Measurements from ENCODE around the gene AIFM3.
"Not testable (repeated sequence)": the region's sequence is repeated elsewhere in the genome, so short reads cannot be mapped to it uniquely, and the experiment has no call there.

The AIFM3 gene

GRCh38 chr22:20992056-20992442 is 25.0 kb downstream of the AIFM3 start:
- no peak for DNase-seq

GRCh38 chr22:20992456-20993303 is 25.6 kb downstream of the AIFM3 start:
- DNase-seq = no peak

GRCh38 chr22:20993304-20994127 is 26.5 kb downstream of the AIFM3 start:
- no peak for DNase-seq

GRCh38 chr22:20994128-20994901 is 27.3 kb downstream of the AIFM3 start:
- DNase-seq = no peak

DNA sequence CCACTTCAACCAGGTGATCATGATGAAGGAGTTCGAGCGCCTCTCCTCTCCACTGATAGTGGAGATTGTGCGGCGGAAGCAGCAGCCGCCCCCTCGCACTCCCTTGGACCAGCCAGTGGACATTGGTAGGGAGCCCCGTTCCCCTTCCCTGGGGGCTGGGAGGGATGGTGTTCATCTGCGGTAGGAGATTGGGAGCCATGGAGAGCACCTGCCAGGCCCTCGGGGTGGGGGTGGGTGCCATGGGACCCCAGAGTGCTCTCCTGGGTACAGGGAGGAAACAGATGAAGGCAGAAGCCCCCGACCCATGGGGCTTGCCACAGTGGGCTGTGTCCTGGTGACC is 27.8 kb downstream of the AIFM3 start:
- DNase-seq = no peak

- no peak for DNase-seq
Measured at GRCh38 chr22:20995329-20996030, 28.4 kb downstream of the AIFM3 start.

- DNase-seq = no peak
Measured at GRCh38 chr22:20996031-20996410, 29.0 kb downstream of the AIFM3 start.

- DNase-seq = peak; percentile 59
Measured at GRCh38 chr22:20996598-20997535, 29.8 kb downstream of the AIFM3 start.

- no peak for DNase-seq
Measured at GRCh38 chr22:20997536-20998257, 30.6 kb downstream of the AIFM3 start.

DNA sequence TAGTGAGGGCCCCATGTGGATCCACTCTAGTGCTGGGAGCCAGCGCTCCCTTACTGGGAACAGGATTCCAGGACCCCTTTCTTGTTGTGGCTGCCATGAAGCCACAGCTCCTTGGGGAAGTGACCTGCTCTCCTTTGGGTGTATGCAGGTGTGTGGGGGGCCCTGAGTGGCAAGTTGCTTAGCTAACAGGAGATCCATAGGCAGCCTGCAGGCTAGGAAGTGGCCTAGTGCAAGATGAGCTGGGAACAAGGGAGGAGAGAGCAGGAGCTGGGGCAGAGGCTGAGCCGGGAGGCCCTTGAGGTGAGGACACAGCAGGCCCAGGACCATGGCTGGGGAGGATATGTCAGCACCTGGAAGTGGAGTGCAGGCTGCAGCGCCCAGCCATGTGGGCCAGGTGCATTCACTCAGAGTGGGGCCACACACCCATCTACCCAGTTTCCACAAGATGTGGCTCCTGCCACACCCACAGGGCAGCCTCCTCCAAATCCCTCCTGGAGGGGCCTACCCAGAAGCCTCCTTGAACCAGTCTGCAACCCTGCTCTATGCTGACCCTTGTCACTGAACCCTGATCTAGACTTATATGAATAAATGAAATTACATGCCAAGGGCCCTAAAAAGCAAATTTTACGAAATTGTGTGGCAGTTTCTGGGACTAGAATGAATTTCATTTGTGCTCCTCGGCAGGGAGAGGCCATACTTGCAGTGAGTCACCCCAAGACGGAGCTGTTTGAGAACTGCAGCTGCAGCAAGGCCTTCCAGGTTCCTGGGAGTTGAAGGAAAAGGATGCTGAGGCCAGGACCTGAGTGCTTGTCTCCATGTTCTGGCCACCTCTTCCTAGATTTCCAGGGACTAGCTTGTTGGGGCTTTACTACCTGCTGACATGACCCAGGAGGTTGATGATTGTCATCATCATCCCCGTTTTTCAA is 31.6 kb downstream of the AIFM3 start:
- DNase-seq = peak; percentile 62

DNA sequence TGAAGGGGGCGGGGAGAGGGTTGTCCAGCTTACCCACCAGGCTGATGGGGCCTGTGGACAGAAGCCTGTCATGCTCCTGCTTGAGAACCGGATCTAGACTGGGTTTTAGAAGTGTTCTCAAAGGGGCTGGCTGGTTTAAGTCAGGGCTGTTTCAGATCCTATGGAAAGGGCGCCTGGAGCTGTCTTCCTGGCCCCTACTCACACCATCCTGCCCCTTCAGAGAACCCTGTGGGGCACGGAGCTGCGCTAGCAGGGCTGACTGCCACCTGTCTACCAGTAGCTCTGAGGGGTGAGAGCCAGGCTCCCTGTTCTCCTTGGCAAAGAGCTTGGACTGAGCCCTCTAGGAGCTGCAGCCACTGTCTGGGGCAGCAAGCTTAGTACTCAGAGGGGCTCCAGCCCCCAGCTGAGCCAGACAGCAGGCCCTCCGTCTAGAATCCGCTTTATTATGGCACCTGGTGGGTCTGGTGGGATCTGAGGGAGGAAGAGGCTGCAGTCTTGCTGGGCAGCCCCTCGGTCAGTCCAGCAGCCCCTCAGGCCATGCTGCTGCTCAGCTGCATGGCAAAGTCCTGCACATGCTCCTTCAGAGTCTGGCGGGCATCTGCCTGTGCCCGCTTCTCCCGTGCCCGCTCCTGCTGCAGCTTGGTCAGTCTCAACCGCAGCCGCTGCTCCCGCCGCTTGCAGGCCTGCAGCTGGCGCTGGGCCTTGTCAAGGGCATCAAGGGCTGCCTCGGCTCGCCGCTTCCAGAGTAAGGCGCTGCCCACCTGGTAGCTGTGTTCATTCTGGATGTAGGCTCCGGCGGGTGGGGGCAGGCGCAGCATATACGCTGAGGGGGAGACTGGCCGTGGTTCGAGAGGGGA is 32.5 kb downstream of the AIFM3 start:
- DNase-seq = no peak

- DNase-seq = peak; percentile 70
Measured at GRCh38 chr22:21000207-21000986, 33.3 kb downstream of the AIFM3 start.

DNA sequence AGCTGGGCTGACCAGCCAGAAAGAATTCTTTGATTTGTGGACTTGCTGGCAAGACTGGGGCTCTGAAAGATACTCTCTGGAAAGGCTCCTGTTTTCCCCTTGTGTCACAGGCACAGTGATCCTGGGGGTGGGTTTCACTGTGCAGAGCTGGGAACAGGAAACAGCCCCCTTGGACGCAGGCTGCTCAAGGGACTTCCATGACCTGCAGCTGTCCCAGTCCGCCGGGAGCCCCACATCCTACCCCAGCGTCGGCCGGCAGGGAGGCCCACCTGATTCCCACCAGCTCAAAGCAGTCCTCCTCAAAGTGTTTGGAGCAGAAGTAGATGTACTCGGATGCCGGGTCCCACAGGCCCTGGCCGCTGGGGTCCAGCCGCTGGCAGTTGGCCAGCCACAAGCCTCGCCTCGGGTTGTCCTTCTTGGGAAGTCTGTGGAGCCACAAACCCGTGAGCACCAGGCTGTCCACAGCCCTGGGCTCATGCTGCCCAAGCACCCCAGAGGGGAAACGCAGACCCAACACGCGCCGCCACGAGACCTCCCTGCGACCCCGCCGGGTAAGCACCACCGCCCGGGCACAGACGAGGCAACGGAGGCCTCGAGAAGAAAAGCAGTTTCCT is 34.0 kb downstream of the AIFM3 start:
- DNase-seq = no peak

GRCh38 chr22:21001601-21002325 is 34.7 kb downstream of the AIFM3 start, which contains the start of gene THAP7:
Gene THAP7, minus strand, starts transcription at chr22:21002118. Its CDS starts 207 bp downstream, at chr22:21001911.
- DNase-seq = peak; percentile 99

- no peak for DNase-seq
Measured at GRCh38 chr22:21003782-21004181, 36.7 kb downstream of the AIFM3 start.

- DNase-seq = not testable (repeated sequence)
Measured at GRCh38 chr22:21009208-21009607, 42.2 kb downstream of the AIFM3 start.

All from activated CD8-positive, alpha-beta memory T cell treated with anti-CD3 and anti-CD28 coated beads for 24 hours (primary cell).